ENCODE data around the gene SPRED3. TPM values are rescaled to one million over a fixed set of nuclear protein-coding genes. Genes with fewer than 3 reads are reported as not detected.
A peak's percentile ranks its signal among the peaks of the same experiment; 100 is the strongest.

SPRED3 gene
- total and polyA plus RNA-seq, 7 experiments from 2014 or later, result 0.12 to 2.9 (median 2.6) TPM

DNA sequence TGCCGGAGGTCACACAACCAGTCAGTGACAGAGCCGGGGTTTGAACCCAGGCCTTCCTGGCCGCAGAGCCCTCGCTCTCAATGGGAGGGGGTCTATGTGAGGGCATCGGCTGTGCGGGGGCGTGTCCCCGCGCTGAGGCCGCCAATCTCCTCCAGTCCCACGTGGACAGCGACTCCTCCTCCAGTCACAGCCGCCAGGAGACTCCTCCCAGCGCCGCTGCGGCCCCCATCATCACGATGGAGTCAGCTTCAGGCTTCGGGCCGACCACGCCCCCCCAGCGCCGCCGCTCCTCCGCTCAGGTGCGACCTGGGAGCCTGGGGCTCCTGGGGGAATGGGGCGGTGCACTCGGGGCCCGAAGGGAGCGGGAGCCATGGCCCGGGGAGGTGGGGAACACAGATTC, 6.0 kb downstream of the SPRED3 start:
- H3K4me1 ChIP-seq (ENCODE audit: control insufficient read depth in 2 of 2, insufficient read depth in 2 of 2, low read length in 2 of 2), result peaks cover 5 to 19% of the 10 kb centered on the region in 2 donors
- Mint-ChIP-seq H3K36me3 (peaks cover 0 to 5% (median 0%) of the 10 kb centered on the region in 5 donors), H3K4me1 (peaks cover 8 to 32% (median 25%) of the 10 kb centered on the region in 7 donors), H3K4me3 (peak overlapping the region; percentile 65 to 84 (median 81)), H3K27ac (peak overlapping the region in 8 of 9 donors; percentile 5 to 84 (median 72)), H3K27me3 (peaks cover 0 to 34% (median 9%) of the 10 kb centered on the region in 5 donors), H3K9me3 (no peaks in the 10 kb centered on the region)
- no peaks in the 10 kb centered on the region for H3K9me3 ChIP-seq (ENCODE audit: control insufficient read depth in 2 of 3, low read length in 3 of 3)
- DNase-seq, result peak in 8 of 9 donors; percentile 37 to 76 (median 51)
- peak overlapping the region; percentile 60 for H3K27ac ChIP-seq (ENCODE audit: low read depth, low read length)
- ATAC-seq, result peak; percentile 75
- ChIA-PET POLR2A (interaction anchor here (0.7 to 1.9 kb wide), 6 partner anchors 8 to 20 kb away, joined by 3 to 15 read pairs (median 4); partner anchors contain the start of genes FAM98C and PSMD8), CTCF (interaction anchor here (0.6 to 2.6 kb wide), 3 partner anchors 10 to 375 kb away, joined by 3 to 11 read pairs (median 3); partner anchors contain the start of gene PSMD8)
- H3K27me3 ChIP-seq (ENCODE audit: control insufficient read depth in 2 of 2, insufficient read depth in 2 of 2, low read length in 2 of 2), result no peaks in the 10 kb centered on the region
- intact Hi-C loops (cut with micrococcal nuclease), result loop anchor here (2.0 to 10.0 kb wide), 2 partner anchors 456 to 950 kb away; partner anchors contain the start of gene SAMD4B (in 1 of the 2)
- H3K4me3 ChIP-seq (ENCODE audit: low read length), result peak overlapping the region; percentile 56
- H3K36me3 ChIP-seq (ENCODE audit: control insufficient read depth in 2 of 3, insufficient read depth in 3 of 3, low read length in 3 of 3), result no peaks in the 10 kb centered on the region

DNA sequence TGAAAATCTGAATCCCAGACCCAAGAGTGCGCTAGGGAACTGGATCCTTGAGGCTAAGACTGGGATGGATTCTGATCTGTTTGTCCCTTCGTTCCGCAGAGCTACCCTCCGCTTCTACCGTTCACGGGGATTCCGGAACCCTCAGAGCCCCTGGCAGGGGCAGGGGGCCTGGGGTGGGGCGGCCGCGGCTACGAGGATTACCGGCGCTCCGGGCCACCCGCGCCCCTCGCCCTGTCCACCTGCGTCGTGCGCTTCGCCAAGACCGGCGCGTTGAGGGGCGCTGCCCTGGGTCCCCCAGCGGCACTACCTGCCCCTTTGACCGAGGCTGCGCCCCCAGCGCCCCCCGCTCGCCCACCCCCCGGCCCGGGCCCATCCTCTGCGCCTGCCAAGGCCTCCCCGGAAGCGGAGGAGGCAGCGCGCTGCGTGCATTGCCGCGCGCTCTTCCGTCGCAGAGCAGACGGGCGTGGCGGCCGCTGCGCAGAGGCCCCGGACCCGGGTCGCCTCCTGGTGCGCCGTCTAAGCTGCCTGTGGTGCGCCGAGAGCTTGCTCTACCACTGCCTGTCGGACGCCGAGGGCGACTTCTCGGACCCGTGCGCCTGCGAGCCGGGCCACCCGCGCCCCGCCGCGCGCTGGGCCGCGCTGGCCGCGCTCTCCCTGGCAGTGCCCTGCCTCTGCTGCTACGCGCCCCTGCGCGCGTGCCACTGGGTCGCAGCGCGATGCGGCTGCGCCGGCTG, 7.1 kb downstream of the SPRED3 start:
- ChIA-PET POLR2A (interaction anchor here (0.7 to 2.1 kb wide), 5 partner anchors 7 to 20 kb away, joined by 3 to 15 read pairs (median 6); partner anchors contain the start of genes FAM98C, GGN and PSMD8), CTCF (interaction anchor here (0.6 to 2.6 kb wide), 4 partner anchors 9 to 539 kb away, joined by 3 to 11 read pairs (median 3); partner anchors contain the start of gene PSMD8)
- peaks cover 5 to 19% of the 10 kb centered on the region in 2 donors for H3K4me1 ChIP-seq (ENCODE audit: control insufficient read depth in 2 of 2, insufficient read depth in 2 of 2, low read length in 2 of 2)
- Mint-ChIP-seq H3K4me1 (peaks cover 8 to 27% (median 22%) of the 10 kb centered on the region in 7 donors), H3K4me3 (peak overlapping the region; percentile 65 to 84 (median 81)), H3K27ac (peak overlapping the region; percentile 5 to 91 (median 80)), H3K27me3 (peaks cover 0 to 33% (median 5%) of the 10 kb centered on the region in 5 donors), H3K9me3 (no peaks in the 10 kb centered on the region), H3K36me3 (peaks cover 0 to 5% (median 0%) of the 10 kb centered on the region in 5 donors)
- intact Hi-C loops (cut with micrococcal nuclease), result loop anchor here (2.0 to 10.0 kb wide), 2 partner anchors 455 to 949 kb away; partner anchors contain the start of gene SAMD4B (in 1 of the 2)
- ATAC-seq, result peak; percentile 79
- H3K36me3 ChIP-seq (ENCODE audit: control insufficient read depth in 2 of 3, insufficient read depth in 3 of 3, low read length in 3 of 3), result no peaks in the 10 kb centered on the region
- no peaks in the 10 kb centered on the region for H3K9me3 ChIP-seq (ENCODE audit: control insufficient read depth in 2 of 3, low read length in 3 of 3)
- peak overlapping the region; percentile 56 for H3K4me3 ChIP-seq (ENCODE audit: low read length)
- H3K27me3 ChIP-seq (ENCODE audit: control insufficient read depth in 2 of 2, insufficient read depth in 2 of 2, low read length in 2 of 2), result no peaks in the 10 kb centered on the region
- peak overlapping the region; percentile 60 for H3K27ac ChIP-seq (ENCODE audit: low read depth, low read length)
- peak in 8 of 9 donors; percentile 36 to 66 (median 58) for DNase-seq

DNA sequence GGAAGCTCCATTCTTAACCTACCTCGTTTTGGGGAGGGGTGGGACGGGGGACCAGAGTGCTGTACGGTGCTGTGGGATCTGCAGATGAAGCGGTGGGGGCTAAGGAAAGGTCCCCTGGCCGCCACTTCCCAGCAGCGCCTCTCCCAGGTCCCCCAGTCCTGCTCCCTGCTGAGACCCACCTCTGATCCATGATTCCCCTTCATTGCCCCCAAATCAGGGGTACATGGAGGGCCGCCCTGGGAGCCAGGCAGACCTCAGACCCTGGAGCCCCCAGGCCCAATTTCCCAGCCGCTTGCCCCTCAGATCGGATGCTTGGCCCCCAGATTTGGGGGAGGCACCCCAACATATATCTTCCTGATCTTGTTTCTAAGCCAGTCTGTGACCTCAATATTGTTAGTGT, 10.6 kb downstream of the SPRED3 start:
- POLR2A ChIA-PET, result interaction anchor here (1.3 kb wide), 1 partner anchor 23 kb away, joined by 3 read pairs; no protein-coding TSS in a partner anchor
- Mint-ChIP-seq H3K4me1 (peaks cover 2 to 32% (median 27%) of the 10 kb centered on the region in 7 donors), H3K4me3 (peak overlapping the region in 1 of 10 donors; percentile 53), H3K27ac (peak overlapping the region in 1 of 9 donors; percentile 35), H3K27me3 (peaks cover 0 to 20% (median 3%) of the 10 kb centered on the region in 5 donors), H3K36me3 (peaks cover 0 to 4% (median 0%) of the 10 kb centered on the region in 5 donors), H3K9me3 (no peaks in the 10 kb centered on the region)
- intact Hi-C loops (cut with micrococcal nuclease), result loop anchor here in 1 of 2 donors (10.0 kb wide), 1 partner anchor 946 kb away; the partner anchor contains the start of gene SAMD4B
- Histone ChIP-seq H3K4me3 (ENCODE audit: low read length) (no peak overlapping the region), H3K27me3 (ENCODE audit: control insufficient read depth in 2 of 2, insufficient read depth in 2 of 2, low read length in 2 of 2) (no peaks in the 10 kb centered on the region), H3K36me3 (ENCODE audit: control insufficient read depth in 2 of 3, insufficient read depth in 3 of 3, low read length in 3 of 3) (peaks cover 0 to 3% (median 0%) of the 10 kb centered on the region in 3 experiments), H3K4me1 (ENCODE audit: control insufficient read depth in 2 of 2, insufficient read depth in 2 of 2, low read length in 2 of 2) (peaks cover 8 to 21% of the 10 kb centered on the region in 2 donors), H3K9me3 (ENCODE audit: control insufficient read depth in 2 of 3, low read length in 3 of 3) (no peaks in the 10 kb centered on the region), H3K27ac (ENCODE audit: low read depth, low read length) (no peak overlapping the region)
- CTCF ChIA-PET, result no interaction called here
- ATAC-seq (no peak), DNase-seq (no peak)

DNA sequence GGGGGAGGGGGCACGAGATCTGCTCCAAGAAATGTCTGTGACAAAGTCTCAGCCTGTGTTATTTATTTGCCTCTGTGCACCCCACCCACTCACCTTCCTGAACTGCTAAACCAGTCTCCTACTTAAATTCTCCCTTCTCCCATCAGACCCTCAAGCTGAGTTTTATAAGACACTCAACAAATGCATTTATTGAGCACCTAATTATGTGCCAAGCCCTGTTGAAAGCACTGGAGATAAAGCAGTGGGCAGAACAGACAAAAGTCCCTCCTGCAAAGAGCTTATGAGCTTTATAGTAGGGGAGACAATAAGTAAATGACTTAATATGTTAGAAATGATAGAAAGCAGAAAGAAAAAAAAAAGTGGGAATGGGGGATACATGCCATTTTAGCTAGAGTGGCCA, 11.0 kb downstream of the SPRED3 start:
- Mint-ChIP-seq H3K27me3 (peaks cover 0 to 19% (median 3%) of the 10 kb centered on the region in 5 donors), H3K36me3 (peaks cover 0 to 3% (median 0%) of the 10 kb centered on the region in 5 donors), H3K9me3 (no peaks in the 10 kb centered on the region), H3K4me3 (no peak overlapping the region), H3K4me1 (peaks cover 0 to 34% (median 27%) of the 10 kb centered on the region in 7 donors), H3K27ac (peak overlapping the region in 1 of 9 donors; percentile 35)
- H3K9me3 ChIP-seq (ENCODE audit: control insufficient read depth in 2 of 3, low read length in 3 of 3), result no peaks in the 10 kb centered on the region
- peaks cover 12 to 20% of the 10 kb centered on the region in 2 donors for H3K4me1 ChIP-seq (ENCODE audit: control insufficient read depth in 2 of 2, insufficient read depth in 2 of 2, low read length in 2 of 2)
- ChIA-PET POLR2A (interaction anchor here (0.7 to 1.5 kb wide), 4 partner anchors 12 to 536 kb away, joined by 3 to 4 read pairs (median 3); partner anchors contain the start of gene GGN), CTCF (interaction anchor here (0.6 to 0.7 kb wide), 2 partner anchors 116 to 118 kb away, joined by 3 to 6 read pairs; no protein-coding TSS in a partner anchor)
- no peak overlapping the region for H3K4me3 ChIP-seq (ENCODE audit: low read length)
- H3K27ac ChIP-seq (ENCODE audit: low read depth, low read length), result no peak overlapping the region
- H3K36me3 ChIP-seq (ENCODE audit: control insufficient read depth in 2 of 3, insufficient read depth in 3 of 3, low read length in 3 of 3), result peaks cover 0 to 3% (median 0%) of the 10 kb centered on the region in 3 experiments
- DNase-seq (no peak), ATAC-seq (no peak)
- intact Hi-C loops (cut with micrococcal nuclease), result loop anchor here in 1 of 2 donors (10.0 kb wide), 1 partner anchor 945 kb away; the partner anchor contains the start of gene SAMD4B
- no peaks in the 10 kb centered on the region for H3K27me3 ChIP-seq (ENCODE audit: control insufficient read depth in 2 of 2, insufficient read depth in 2 of 2, low read length in 2 of 2)

DNA sequence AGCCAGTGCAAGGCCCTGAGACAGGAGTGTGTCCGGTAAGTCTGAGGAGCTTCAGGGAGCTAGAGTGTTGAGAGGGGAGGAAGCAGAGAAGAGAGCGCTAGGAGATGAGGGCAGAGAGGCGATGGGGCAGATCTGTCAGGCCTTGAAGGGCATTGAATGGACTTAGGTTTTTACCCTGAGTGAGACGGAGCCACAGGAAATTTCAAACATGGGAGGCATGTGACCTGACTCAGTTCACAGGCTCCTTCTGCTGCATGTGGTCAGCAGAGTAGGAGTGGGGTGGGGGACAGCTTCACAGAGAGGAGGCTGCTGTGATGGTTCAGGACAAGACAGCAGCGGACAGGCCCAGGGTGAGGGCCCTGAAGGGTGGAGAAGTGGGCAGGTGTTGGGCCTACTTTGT, 11.9 kb downstream of the SPRED3 start:
- CTCF ChIA-PET, result interaction anchor here (0.6 to 0.7 kb wide), 3 partner anchors 56 to 117 kb away, joined by 3 to 6 read pairs (median 3); no protein-coding TSS in a partner anchor
- Histone ChIP-seq H3K9me3 (ENCODE audit: control insufficient read depth in 2 of 3, low read length in 3 of 3) (no peaks in the 10 kb centered on the region), H3K27me3 (ENCODE audit: control insufficient read depth in 2 of 2, insufficient read depth in 2 of 2, low read length in 2 of 2) (no peaks in the 10 kb centered on the region), H3K4me3 (ENCODE audit: low read length) (no peak overlapping the region), H3K36me3 (ENCODE audit: control insufficient read depth in 2 of 3, insufficient read depth in 3 of 3, low read length in 3 of 3) (peaks cover 0 to 11% (median 0%) of the 10 kb centered on the region in 3 experiments), H3K27ac (ENCODE audit: low read depth, low read length) (no peak overlapping the region), H3K4me1 (ENCODE audit: control insufficient read depth in 2 of 2, insufficient read depth in 2 of 2, low read length in 2 of 2) (peaks cover 8 to 12% of the 10 kb centered on the region in 2 donors)
- Mint-ChIP-seq H3K27me3 (peaks cover 0 to 15% (median 3%) of the 10 kb centered on the region in 5 donors), H3K9me3 (no peaks in the 10 kb centered on the region), H3K36me3 (peaks cover 0 to 6% (median 2%) of the 10 kb centered on the region in 5 donors), H3K27ac (peak overlapping the region in 2 of 9 donors; percentile 38 to 43), H3K4me3 (peak overlapping the region in 1 of 10 donors; percentile 65), H3K4me1 (peaks cover 7 to 32% (median 25%) of the 10 kb centered on the region in 7 donors)
- DNase-seq, result no peak
- POLR2A ChIA-PET, result interaction anchor here (0.7 to 1.5 kb wide), 4 partner anchors 13 to 536 kb away, joined by 3 to 4 read pairs (median 3); partner anchors contain the start of gene GGN
- intact Hi-C loops (cut with micrococcal nuclease), result loop anchor here in 1 of 2 donors (5.0 kb wide), 1 partner anchor 1012 kb away; the partner anchor contains the start of gene PLEKHG2
- ATAC-seq, result no peak

DNA sequence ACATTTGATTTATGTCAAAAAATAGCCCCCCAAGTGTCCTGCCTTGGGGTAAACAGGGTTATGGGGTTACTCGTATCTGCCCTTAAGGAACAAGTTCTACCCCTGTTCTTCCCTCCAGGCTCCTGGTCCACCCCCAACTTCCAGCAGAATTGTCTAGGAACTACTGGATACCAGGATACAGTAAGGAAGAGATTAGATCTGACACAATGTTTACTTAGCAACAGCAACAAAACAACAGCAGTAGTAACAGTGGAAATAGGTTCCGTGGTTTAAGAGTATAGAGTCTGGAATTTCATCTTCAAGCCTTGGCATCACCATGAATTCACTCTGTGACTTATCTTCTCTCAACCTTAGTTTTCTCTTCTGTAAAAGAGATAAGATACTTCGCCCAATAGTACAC, 12.7 kb downstream of the SPRED3 start:
- ChIA-PET CTCF (no interaction called here), POLR2A (interaction anchor here (0.8 to 4.0 kb wide), 4 partner anchors 14 to 26 kb away, joined by 3 to 40 read pairs (median 16); partner anchors contain the start of genes GGN, PSMD8 and SPRED3)
- H3K27me3 ChIP-seq (ENCODE audit: control insufficient read depth in 2 of 2, insufficient read depth in 2 of 2, low read length in 2 of 2), result no peaks in the 10 kb centered on the region
- Mint-ChIP-seq H3K36me3 (peaks cover 0 to 8% (median 3%) of the 10 kb centered on the region in 5 donors), H3K4me3 (no peak overlapping the region), H3K9me3 (no peaks in the 10 kb centered on the region), H3K27ac (peak overlapping the region in 2 of 9 donors; percentile 63 to 85), H3K4me1 (peaks cover 7 to 32% (median 27%) of the 10 kb centered on the region in 7 donors), H3K27me3 (peaks cover 0 to 15% (median 3%) of the 10 kb centered on the region in 5 donors)
- peaks cover 0 to 14% (median 0%) of the 10 kb centered on the region in 3 experiments for H3K36me3 ChIP-seq (ENCODE audit: control insufficient read depth in 2 of 3, insufficient read depth in 3 of 3, low read length in 3 of 3)
- H3K4me1 ChIP-seq (ENCODE audit: control insufficient read depth in 2 of 2, insufficient read depth in 2 of 2, low read length in 2 of 2), result peaks cover 8 to 10% of the 10 kb centered on the region in 2 donors
- H3K9me3 ChIP-seq (ENCODE audit: control insufficient read depth in 2 of 3, low read length in 3 of 3), result no peaks in the 10 kb centered on the region
- no peak overlapping the region for H3K4me3 ChIP-seq (ENCODE audit: low read length)
- no peak for DNase-seq
- H3K27ac ChIP-seq (ENCODE audit: low read depth, low read length), result no peak overlapping the region
- no peak for ATAC-seq
- intact Hi-C loops (cut with micrococcal nuclease), result loop anchor here in 1 of 2 donors (5.0 kb wide), 1 partner anchor 1011 kb away; the partner anchor contains the start of gene PLEKHG2

Data from naive thymus-derived CD4-positive, alpha-beta T cell (primary cell).